Fibroblast of gingiva (primary cell): ENCODE results near the gene KLHL29.

Source experiments
- DNase-seq: peaks from one replicate; pipeline ENCODE4 v3.0.0-alpha.2; 2011; ENCODE audit warnings: low read depth

The KLHL29 gene

DNA sequence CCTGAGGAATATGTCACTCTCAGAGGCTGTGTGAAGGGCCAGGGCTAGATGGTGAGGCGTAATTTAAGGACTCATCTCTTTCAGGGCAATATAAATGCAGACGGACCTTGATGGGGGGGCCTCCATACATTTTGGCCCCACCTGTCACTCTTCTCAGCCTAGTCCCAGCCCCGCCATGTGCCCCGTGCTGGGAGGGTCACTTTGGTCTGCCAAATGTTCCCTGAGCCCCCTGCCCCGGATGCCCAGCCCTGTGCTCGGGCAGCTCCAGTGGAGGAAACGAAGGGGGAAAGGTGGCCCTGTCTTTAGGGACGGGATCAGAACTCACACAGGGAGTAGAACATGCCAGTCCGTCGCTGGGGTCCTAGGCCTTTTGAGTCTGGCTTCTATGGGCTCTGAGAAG lies 168.6 kb downstream of the KLHL29 start:
- DNase-seq: no peak

DNA sequence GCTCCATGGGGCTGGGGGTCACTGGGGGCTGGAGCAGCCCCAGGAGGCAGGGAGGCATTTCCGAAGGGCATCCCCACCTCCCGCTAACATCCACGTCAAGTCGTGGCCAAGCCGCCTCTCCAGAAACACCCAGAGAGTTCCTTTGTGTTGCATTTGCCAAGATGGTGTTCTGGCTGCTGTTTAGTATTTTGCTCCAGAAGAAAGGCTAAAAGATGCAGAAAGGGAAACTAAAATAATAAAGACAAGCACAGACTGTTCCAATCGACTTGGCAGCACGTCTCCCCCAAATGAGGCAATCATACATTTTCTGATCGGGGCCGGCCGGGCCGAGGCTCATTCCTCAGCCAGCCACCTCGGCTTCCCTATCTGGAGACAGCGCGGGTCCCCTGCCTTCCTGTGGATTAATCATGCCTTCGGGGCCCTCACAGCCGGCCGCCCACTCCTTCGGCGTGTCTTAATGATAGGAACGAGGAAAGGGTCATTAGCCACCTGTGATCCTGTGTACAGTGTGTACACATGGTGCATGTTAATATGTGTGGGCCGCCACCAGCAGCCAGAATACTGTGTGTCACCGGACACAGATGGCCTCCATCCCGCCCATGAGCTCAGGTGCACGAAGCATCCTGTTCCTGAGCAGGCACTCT lies 169.2 kb downstream of the KLHL29 start:
- DNase-seq: peak; percentile 64

DNA sequence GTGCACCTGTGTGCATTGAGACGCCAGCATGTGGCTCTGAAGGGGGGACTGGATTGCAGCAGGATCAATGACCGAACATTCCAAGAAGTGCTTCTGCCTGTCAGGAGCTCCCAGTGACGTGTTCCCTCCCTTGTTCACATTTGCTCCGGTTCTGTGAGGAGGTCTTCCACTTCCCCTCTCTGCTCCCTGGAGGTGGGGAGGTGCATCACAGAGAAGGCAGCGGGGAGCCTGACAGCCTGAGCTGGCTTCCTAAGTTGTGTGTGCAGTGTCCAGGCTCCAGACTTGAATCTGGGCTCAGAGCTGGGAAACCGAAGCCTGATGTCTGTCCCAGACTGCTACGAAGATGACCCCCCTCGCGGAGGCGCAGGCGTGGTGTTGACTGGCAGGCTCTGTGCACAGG lies 171.0 kb downstream of the KLHL29 start:
- no peak for DNase-seq

DNA sequence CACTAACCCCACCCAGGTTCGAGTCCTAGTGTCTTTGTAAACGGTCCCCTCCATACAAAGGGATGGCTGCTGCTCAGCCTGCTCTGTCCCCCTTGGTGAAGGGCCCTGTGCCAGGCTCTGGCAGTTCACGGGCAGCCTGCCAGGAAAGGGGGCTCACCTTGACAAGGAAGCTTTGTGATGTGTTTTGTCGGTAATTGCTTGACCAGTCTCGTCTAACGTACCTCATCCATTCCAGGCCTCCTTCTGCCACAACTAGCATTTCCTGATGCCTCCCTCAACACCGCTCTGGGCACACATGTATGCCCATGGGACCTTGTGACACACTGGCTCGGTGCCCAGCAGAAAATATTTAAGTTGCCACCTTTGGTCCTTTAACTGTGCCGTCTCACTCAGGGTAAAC lies 171.9 kb downstream of the KLHL29 start:
- no peak for DNase-seq

DNA sequence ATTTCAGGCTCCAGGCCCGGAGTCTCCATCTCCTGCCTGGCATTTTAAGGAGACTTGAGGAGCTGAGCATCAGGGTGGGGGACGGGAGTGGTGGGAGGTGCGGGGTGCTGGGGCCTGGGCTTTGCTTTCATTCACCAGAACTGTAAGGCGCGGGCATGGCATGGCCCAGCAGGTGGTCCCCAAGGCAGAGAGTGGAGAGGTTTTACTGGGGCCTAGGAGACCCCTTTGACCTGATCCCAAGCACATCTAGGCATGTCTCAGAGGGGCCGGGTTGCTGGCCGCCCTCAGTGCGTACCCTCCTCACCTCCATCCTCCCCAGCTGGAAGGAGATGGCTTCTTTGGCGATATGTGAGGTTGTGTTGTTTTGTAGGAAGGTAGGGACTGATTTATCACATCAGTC lies 172.5 kb downstream of the KLHL29 start:
- DNase-seq: no peak

DNA sequence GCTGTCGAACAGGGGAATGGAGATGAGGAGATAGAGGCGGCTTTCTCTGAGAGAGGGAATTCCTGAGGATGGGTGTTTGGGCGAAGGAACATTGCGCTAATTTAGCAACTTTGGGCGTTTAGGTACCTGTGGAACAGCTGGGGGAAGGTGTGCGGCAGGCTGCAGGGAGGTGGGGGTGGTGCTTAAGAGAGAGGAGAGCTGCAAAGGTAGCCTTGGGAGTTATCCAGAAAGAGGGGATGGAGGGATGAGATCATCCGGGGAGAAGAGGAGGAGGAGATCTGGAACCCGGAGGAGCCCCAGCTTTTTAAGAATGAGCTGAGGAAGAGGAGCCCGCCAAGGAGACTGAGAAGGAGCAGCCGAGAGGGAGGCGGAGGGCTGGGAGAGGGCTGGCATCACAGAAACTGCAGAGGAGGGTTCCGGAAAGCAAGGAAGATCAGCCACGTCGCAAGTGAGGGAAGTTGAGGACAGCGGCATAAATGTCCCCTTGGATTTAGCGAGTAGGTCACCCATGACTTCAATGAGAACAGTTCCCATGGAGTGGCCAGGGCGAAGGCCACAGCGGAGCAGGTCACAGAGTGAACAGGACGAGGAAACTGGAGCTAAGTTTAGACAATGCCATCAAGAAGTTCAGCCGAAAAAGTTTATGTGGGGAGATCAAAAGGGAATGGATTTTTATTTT lies 174.7 kb downstream of the KLHL29 start:
- DNase-seq: no peak

DNA sequence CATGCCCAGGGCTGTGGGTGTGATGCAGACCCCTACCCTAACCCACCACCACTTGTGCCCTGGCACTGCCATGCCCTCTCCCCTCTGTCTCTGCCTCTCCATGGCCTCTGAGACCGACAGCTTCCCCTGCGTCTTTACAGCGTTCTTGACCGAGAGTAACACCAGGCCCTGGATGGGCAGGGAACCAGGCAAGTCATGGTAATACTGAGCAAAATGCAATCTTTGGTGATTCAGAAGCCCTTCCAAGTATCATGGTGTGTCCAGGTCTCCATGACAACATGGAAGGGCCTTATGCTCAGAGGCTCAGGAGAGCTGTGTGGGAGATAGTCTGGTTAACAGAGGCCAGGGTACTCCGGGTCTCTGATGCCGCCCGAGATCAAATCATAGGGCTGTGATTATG lies 176.1 kb downstream of the KLHL29 start:
- DNase-seq: no peak

DNA sequence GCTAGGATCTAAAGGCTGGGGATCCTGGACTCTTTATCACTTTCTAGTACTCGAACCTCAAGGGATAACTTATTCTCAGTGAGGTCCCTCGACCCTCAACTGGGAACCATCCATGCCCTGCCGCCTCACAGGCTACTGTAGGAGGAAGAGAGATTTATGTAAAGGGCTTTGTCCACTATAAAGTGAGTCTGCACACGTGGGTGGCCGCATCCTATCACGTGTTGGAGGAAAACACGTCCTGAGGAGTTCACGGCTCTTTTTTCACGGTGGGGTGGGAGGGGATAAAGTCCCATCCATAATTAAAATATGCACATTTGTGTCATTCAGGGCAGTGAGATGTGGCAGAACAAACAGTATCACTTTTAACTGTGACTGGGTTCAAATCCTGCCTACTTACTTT lies 176.6 kb downstream of the KLHL29 start:
- DNase-seq: no peak

DNA sequence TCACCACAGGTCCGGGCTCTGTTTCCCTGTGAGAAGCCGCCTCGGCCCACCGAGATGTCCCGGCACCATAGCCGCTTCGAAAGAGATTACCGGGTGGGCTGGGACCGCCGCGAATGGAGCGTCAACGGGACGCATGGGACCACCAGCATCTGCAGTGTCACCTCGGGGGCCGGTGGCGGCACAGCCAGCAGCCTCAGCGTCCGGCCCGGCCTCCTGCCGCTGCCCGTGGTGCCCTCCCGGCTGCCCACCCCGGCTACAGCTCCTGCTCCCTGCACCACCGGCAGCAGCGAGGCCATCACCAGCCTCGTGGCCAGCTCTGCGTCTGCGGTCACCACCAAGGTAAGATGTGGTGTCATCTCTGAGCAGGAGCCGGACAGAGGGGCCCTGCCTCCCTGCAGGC lies 177.2 kb downstream of the KLHL29 start:
- DNase-seq: no peak

DNA sequence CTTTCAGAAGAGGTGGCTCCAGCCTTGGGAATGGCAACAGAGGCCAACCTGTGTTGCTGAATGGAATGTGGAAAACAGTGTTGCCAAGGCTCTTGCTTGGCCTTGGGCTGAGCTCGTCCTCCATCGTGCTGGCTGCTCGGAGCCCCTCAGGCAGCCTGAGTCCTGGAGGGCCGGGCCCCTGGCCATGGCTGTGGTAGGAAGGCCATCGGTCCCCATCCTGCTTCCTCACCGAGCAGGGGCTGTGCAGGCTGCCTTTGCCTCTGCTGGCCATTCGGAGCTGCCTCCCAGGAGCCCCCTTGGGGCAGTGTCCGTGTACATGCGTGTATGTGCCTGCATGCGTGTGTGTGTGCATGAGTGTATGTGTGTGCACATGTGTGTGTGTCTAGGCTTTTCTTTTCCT lies 178.2 kb downstream of the KLHL29 start:
- no peak for DNase-seq

DNA sequence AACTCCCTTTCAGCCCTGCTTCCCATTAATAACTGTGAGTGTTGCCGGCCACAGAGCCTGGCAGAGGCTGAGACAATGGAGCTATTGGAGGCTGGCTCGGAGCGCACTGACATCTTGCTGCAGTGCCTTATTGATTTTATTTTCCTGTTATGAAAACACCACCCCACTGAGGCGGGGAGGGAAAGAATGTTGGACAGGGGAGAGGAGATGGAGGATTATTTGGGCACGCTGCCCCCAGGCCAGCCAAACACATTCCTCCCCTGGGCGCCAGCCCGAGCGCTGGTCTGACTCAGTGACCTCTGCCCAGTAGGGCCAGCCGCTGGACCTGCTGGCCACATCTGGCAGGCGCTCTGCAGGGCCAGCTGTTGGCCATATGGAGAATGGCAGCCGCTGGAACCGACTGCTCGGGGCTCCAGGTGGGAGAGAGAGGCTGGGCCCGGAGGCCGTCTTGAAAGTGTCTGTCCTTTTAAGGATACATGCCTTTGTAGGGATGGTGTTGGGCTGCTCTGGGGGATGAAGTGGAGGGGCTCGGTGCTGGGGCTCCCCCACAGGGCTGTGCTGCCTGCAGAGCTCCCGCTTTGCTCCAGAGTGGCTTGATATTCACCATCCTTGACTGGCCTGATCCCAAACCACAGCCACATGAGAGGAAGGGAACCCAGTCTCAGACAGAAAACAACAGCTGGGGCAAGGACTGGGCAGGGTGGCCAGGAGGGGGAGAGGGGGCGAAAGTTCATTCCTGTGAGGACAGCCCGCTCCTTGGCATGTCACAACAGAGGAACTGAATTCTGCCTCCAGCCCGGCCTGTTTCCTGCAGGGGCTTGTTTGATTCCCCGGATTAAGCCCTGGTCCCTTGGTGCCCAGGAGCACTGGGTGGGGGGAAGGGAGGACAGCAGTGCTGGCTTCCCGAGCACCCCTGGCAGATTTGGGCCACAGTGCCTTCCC lies 179.0 kb downstream of the KLHL29 start:
- DNase-seq: peak; percentile 97

DNA sequence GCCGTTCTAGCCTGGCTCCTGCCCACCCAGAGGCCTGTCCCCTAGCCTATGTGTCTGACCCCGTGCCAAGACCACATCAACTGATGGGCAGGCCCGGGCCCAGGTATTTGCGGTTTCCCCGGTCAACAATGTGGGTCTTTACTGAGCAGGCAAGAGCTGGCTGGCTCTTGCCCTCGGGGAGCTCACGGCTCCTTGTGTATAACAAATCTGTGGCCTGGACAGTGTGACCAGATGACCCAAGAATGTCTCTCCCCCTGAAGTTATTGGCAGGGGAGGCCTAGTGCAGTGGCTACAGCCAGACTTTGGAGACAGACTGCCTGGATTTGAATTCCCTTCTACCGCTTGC lies 179.6 kb downstream of the KLHL29 start:
- DNase-seq: peak; percentile 75

DNA sequence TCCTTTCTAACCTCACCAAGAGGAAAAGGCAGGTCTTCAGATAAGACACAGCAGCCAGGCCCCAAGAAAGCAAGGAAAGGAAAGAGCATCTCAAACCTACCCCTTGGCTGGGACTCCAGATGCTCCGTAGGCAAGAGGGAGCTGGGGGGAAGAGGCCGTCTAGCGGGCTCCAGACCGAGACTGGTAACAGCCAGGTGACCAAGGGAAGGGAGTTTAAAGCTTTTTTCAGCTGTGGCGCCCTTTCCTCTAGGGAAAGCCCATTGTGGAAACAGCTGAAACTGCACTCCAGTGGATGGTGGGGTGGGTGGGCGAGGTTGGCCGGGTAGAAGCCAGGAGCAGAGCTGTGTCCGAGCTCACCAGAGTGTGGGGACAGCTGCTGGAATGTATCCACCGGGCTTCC lies 180.4 kb downstream of the KLHL29 start:
- DNase-seq: no peak

DNA sequence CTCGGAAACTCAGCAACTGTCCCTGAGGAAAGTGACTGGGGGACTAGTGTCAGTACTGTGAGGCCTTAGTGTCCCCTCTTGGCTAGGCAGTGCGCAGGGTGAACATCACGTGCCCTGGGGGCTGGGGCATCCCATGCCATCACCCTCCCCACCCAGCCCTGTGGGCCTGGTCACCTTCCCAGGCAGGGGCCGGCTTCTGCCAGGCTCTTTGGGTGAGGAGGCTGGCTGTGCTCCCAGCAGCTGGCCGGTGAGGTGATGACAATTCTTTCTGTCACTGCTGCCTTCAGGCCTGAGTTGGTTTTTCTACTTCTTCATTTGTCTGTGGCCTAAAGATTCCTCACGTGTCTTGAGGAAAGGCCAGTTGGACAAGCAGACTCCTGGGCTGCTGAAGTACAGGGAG lies 180.8 kb downstream of the KLHL29 start:
- no peak for DNase-seq

DNA sequence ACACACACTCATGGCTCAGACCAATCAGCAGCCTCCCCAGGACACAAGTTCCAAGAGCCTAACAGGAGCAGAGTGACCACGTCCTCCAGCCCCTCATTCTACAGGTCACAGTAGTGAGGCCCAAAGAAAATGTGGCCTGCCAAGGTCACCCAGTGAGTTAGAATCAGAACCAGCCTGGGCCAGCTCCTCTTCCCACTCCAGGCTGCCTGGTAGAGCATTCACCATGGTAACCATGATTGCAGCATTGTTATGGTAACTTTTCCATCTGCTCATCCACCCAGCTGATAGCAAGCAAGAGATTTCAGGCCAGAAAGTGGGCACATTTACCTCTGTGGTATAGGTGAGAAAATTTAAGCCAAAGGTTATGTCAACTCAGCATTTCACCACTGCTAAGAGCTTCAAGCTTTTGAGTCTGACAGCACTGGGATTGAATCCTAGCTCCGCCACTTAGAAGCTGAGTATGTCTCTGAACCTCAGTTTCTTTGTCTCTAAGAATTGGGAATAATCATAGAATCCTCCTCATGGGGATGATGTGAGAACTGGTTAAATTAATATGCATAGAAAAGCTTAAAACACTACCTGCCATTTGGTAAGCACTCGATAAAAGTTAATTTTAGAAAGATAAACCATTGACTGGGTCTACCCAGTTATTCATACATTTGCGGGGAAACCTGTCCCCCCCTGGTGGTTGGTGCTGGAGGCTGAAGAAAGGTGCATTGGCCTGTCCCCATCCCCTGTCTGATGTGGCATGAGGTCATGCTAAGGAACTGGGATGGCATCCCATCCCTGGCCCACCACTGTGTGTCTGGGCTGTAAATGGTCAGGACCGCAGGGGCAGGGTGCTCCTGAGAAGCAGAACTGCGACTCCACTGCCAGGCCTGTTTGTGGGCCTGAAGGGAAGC lies 181.5 kb downstream of the KLHL29 start:
- peak; percentile 57 for DNase-seq

DNA sequence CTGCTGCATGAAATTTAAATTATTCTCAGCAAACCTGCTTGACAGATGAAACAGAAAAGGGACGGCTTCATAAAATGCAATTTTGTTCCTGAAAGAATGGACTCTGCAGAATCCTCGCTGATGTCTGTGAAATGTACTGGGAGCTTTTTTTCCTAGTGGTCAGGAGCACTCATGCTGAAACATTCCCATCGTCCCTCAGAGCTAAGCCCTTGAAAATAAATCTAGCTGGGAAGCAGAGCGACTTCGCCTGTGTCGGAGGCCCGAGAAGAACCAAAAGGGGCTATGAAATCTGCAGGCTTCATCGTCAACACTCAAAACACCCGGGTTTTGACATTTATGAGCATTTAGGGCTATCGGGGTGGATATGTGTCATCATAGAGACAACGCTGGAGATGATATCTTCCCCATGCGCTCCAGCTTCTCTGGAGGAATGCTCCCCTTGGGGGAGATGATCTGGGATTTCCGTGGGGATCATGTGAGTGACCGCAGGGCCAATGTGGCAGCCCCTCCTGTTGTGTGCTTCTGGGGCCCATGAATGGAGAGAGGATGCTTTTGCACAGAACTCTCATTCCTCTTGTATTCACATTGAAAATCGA lies 182.3 kb downstream of the KLHL29 start:
- no peak for DNase-seq

DNA sequence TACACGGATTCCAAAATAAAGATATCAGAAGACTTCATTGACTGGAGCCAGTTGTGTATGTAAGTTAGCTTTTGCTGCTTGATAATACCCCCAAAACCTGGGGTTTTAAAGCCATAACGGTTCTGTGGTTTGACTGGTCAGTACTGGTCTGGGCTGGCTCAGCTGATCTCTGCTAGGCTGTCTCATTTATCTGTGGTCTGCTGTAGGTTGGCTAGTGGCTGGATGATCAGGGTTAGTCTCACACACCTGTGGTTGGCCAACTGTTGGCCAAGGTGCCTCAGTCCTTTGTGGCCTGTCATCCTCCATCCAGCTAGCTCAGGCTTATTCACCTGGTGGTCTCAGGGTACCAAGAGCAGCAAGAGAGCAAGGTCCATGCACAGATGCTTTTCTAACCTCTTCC lies 183.2 kb downstream of the KLHL29 start:
- no peak for DNase-seq

DNA sequence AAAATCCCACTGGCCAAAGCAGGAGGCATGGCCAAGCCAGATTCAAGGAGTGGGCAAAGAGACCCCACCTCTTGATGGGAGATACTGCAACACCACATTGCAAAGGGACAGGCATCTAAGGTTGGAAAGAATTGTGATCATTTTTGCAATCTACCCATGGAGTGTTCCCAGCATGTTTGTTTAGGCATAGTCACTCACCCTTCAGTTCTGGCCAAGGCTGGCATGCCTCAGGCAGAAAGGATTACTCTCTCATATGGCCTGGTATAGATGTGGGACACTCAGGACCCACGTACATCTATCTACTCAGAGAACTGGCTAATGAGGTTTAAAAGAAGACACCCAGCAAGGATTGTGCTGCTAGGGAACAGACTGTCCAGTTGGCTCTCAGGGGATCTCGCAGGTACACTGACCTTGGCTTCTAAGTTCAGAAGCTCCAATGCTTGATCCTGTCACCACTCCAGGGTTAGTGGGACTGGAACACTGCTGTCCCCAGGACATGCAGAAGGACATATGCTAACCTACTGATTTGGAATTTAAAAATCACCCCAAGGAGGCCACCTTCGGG lies 183.7 kb downstream of the KLHL29 start:
- DNase-seq: peak; percentile 55

DNA sequence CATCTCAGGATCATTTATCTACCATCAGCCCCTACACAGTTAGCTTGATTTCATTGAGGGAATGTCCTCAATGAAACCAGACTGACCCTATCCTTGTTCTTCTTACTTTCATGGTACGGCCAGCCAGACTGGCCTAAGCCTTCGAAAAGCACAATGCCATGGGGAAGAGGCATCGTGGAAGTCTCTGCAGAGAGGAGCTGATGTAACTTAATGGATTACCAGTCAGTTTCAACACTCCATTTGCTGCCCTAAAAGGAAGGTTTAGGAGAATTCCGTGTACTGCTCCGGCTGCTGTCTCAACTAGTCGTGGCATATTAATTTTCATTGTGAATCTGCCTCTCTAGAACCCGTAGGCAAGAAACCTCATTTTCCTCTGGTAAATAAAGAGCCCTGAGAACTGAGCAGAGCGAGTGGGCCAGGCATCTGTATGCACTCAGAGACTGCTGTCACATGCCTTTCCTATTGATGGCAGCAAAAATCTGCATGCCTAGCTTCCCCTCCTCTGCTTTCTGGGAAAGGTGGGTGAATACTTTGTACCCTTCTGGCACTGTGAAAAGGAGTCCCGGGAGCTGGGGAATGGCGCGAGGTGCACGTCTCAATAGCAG lies 184.9 kb downstream of the KLHL29 start:
- DNase-seq: no peak

DNA sequence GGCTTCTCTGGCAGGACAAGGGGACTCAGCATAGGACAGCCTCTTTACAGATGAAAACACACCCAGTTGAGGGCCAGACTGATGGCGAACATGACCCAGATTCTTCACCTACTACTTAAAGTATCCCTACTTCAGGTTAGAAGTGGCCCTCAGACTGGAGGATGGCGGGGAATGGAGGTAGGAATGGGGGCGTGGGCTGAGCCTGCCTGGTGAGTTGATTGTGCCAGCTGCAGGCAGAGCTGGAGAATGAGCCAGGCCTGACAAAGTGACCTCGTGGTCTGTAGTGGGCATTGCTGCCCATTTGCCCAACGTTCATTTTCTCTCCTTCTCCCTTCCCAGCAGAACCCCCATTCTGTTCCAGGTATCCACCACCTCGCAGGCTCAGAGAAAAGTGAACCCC lies 186.1 kb downstream of the KLHL29 start:
- no peak for DNase-seq
